A549 (cell line): ENCODE results near the gene ANKRD12. TPM values are rescaled to one million over a fixed set of nuclear protein-coding genes. Genes with fewer than 3 reads are reported as not detected.

ENCODE experiments used
- ATAC-seq, 2 experiments: fragments of 200-7000 bp in 1 of 2; fragments of >200 bp in 1 of 2; cut with Nextera tagmentation in 1 of 2; cut with Tn5 transposase in 1 of 2; 3 replicates each; pipeline versions ENCODE4 v1.8.0 to v1.9.1; 2018 to 2020; ENCODE audit warnings: mild to moderate bottlenecking in 1 of 2, moderate library complexity in 1 of 2
- CTCF ChIA-PET: fragments of 300-600 bp; sonication (Branson Sonifier 250); formaldehyde crosslinking; extraction: SDS; loops from one replicate; lab custom pipeline; 2021; ENCODE audit warnings: antibody characterized with exemption, inconsistent platforms; lab: Yijun Ruan, JAX
- POLR2A ChIA-PET: fragments of 350-600 bp; formaldehyde crosslinking; extraction: SDS; loops from one replicate; lab custom pipeline; 2021; ENCODE audit warnings: antibody characterized with exemption, inconsistent platforms; lab: Yijun Ruan, JAX
- DNase-seq, 2 experiments: peaks; one replicate each; pipeline versions ENCODE4 v3.0.0 to v3.0.0-alpha.2; 2011 to 2016; ENCODE audit warnings: low read depth in 1 of 2, low spot score in 1 of 2
- FAIRE-seq: peaks from 2 replicates; lab custom pipeline; 2011; peaks lifted over from hg19 to GRCh38; lab: Jason Lieb, UNC
- H3K27ac ChIP-seq, 2 experiments: fragments of >200 bp; sonication (Bioruptor Twin); formaldehyde crosslinking; 3 replicates each; pipeline ENCODE4 v1.5.1; 2016 to 2017
- H3K4me1 ChIP-seq: fragments of >200 bp; sonication (Bioruptor Twin); formaldehyde crosslinking; 3 replicates; pipeline ENCODE4 v1.6.1; 2016
- H3K4me2 ChIP-seq: fragments of >200 bp; sonication (Bioruptor Twin); formaldehyde crosslinking; 3 replicates; pipeline ENCODE4 v1.6.1; 2016
- H3K4me3 ChIP-seq: fragments of >200 bp; sonication (Bioruptor Twin); formaldehyde crosslinking; 3 replicates; pipeline ENCODE4 v1.5.1; 2016
- H3K9me3 ChIP-seq: fragments of >200 bp; sonication (Bioruptor Twin); formaldehyde crosslinking; 3 replicates; pipeline ENCODE4 v1.6.1; 2016
- ATOH8 ChIP-seq: fragments of 250-450 bp; sonication (Bioruptor Pico); IDR thresholded peaks from 2 replicates; pipeline ENCODE4 v1.5.0; 2020; ENCODE audit warnings: low read depth, mild to moderate bottlenecking, moderate library complexity
- BCL3 ChIP-seq: fragments of >200 bp; sonication (Bioruptor Twin); formaldehyde crosslinking; IDR thresholded peaks from 3 replicates; pipeline ENCODE4 v1.6.1; 2016
- BHLHE40 ChIP-seq: IDR thresholded peaks from 2 replicates; pipeline ENCODE4 v1.6.1; 2012; ENCODE audit warnings: low read depth, low read length, inconsistent platforms
- CBX8 ChIP-seq: fragments of 200-600 bp; sonication (generic); IDR thresholded peaks from 2 replicates; pipeline ENCODE4 v1.6.1; 2016
- CHD4 ChIP-seq: fragments of 200-600 bp; sonication (generic); IDR thresholded peaks from 2 replicates; pipeline ENCODE4 v1.6.1; 2016; ENCODE audit warnings: antibody characterized with exemption, mild to moderate bottlenecking, borderline replicate concordance
- E2F6 ChIP-seq: IDR thresholded peaks from 2 replicates; pipeline ENCODE4 v1.6.1; 2012; ENCODE audit warnings: low read depth, borderline replicate concordance
- ESRRA ChIP-seq: fragments of 150-350 bp; IDR thresholded peaks from 2 replicates; pipeline ENCODE4 v1.6.1; 2014; ENCODE audit warnings: mild to moderate bottlenecking, low read length, borderline replicate concordance
- FOSB ChIP-seq: fragments of 250-450 bp; sonication (Bioruptor Pico); IDR thresholded peaks from 2 replicates; pipeline ENCODE4 v1.5.0; 2020; ENCODE audit warnings: mild to moderate bottlenecking, moderate library complexity
- HDAC2 ChIP-seq: fragments of 200-600 bp; sonication (generic); IDR thresholded peaks from 2 replicates; pipeline ENCODE4 v1.6.1; 2016
- HES2 ChIP-seq: fragments of >200 bp; sonication (Bioruptor Twin); formaldehyde crosslinking; IDR thresholded peaks from 2 replicates; pipeline ENCODE4 v1.6.1; 2016
- HMGXB4 ChIP-seq: fragments of 250-450 bp; sonication (Bioruptor Pico); IDR thresholded peaks from 2 replicates; pipeline ENCODE4 v1.5.0; 2021; ENCODE audit warnings: mild to moderate bottlenecking, moderate library complexity, borderline replicate concordance
- HOXA7 ChIP-seq: fragments of 250-450 bp; sonication (Bioruptor Pico); IDR thresholded peaks from 2 replicates; pipeline ENCODE4 v1.5.0; 2020; ENCODE audit warnings: mild to moderate bottlenecking, moderate library complexity
- HOXB13 ChIP-seq: fragments of 250-450 bp; sonication (Bioruptor Pico); IDR thresholded peaks from 2 replicates; pipeline ENCODE4 v1.5.0; 2020; ENCODE audit warnings: low read depth, mild to moderate bottlenecking, moderate library complexity
- JUN ChIP-seq, 2 experiments: fragments of >200 bp; sonication (Bioruptor Twin); formaldehyde crosslinking; IDR thresholded peaks; 2 replicates in 1 of 2; 3 replicates in 1 of 2; pipeline ENCODE4 v1.6.1; 2016 to 2017
- JUNB ChIP-seq: fragments of >200 bp; sonication (Bioruptor Twin); formaldehyde crosslinking; IDR thresholded peaks from 2 replicates; pipeline ENCODE4 v1.6.1; 2016
- NFE2L2 ChIP-seq: fragments of 150-350 bp; conservative IDR thresholded peaks from 2 replicates; pipeline ENCODE4 v1.6.1; 2014; ENCODE audit warnings: low read length
- PBX3 ChIP-seq: IDR thresholded peaks from 2 replicates; pipeline ENCODE4 v1.6.1; 2012
- POLR2A ChIP-seq: IDR thresholded peaks from 2 replicates; pipeline ENCODE4 v1.6.1; 2012; ENCODE audit warnings: mild to moderate bottlenecking, low read length
- RAD21 ChIP-seq, 2 experiments: fragments of >200 bp in 1 of 2; sonication (Bioruptor Twin) in 1 of 2; formaldehyde crosslinking in 1 of 2; IDR thresholded peaks in 1 of 2; conservative IDR thresholded peaks in 1 of 2; 2 replicates in 1 of 2; 3 replicates in 1 of 2; pipeline ENCODE4 v1.6.1; 2012 to 2018; ENCODE audit warnings: inconsistent platforms in 1 of 2
- RNF2 ChIP-seq: fragments of 200-600 bp; sonication (generic); IDR thresholded peaks from 2 replicates; pipeline ENCODE4 v1.6.1; 2016; ENCODE audit warnings: low read depth, mild to moderate bottlenecking, antibody characterized with exemption, moderate library complexity, borderline replicate concordance
- SMC3 ChIP-seq: fragments of >200 bp; sonication (Bioruptor Twin); formaldehyde crosslinking; IDR thresholded peaks from 3 replicates; pipeline ENCODE4 v1.6.1; 2018; ENCODE audit warnings: inconsistent platforms
- SREBF2 ChIP-seq: fragments of 450-650 bp; IDR thresholded peaks from 2 replicates; pipeline ENCODE4 v1.6.1; 2014; ENCODE audit warnings: mild to moderate bottlenecking, moderate library complexity
- USF2 ChIP-seq: fragments of 450-650 bp; IDR thresholded peaks from 2 replicates; pipeline ENCODE4 v1.6.1; 2014; ENCODE audit warnings: antibody characterized with exemption
- ZC3H11A ChIP-seq: fragments of 450-650 bp; IDR thresholded peaks from 2 replicates; pipeline ENCODE4 v1.6.1; 2014; ENCODE audit warnings: antibody characterized with exemption, mild to moderate bottlenecking
- ZNF302 ChIP-seq: fragments of 250-450 bp; sonication (Bioruptor Pico); IDR thresholded peaks from 2 replicates; pipeline ENCODE4 v1.9.0; 2021; ENCODE audit warnings: inconsistent platforms, mild to moderate bottlenecking, moderate library complexity
- WGBS: methylation state at CpG from one replicate; pipeline ENCODE4 v1.1.6; 2017; ENCODE audit errors: missing lambda C conversion rate; 5-methylcytosine and 5-hydroxymethylcytosine counted together
- polyA plus RNA-seq, 4 experiments: library from polyadenylated mRNA; depleted of rRNA in 3 of 4; stranded (reverse); fragments of >200 nt; fragmentation: RNase III in 1 of 4; extraction: RNeasy Plus Mini Kit Qiagen cat#74134 plus additional on column Dnase treatment in 1 of 4; gene quantifications; 2 replicates in 3 of 4; 3 replicates in 1 of 4; pipeline ENCODE4 v1.2.3, GENCODE V29; 2011 to 2017

The ANKRD12 gene
- polyA plus RNA-seq, 2 of the 4 experiments (the other 2 are of a cell fraction) = 2.7 to 7.3 TPM

- WGBS = 88% methylated on average over 5 of the region's 5 CpGs
- ChIA-PET CTCF (no interaction called here), POLR2A (no interaction called here)
- DNase-seq (no peak), ATAC-seq (no peak), FAIRE-seq (no peak)
- Histone ChIP-seq H3K4me1 (no peaks in the 10 kb centered on the region), H3K4me2 (no peak overlapping the region), H3K4me3 (no peak overlapping the region), H3K9me3 (no peaks in the 10 kb centered on the region), H3K27ac (no peak overlapping the region)
- no peak for TF ChIP-seq ZC3H11A
- TF ChIP-seq ZNF302 (CRISPR knock-in tag) = no peak
- TF ChIP-seq CBX8 = no peak
- no peak for TF ChIP-seq HOXB13 (CRISPR knock-in tag)
- TF ChIP-seq JUN (IDR thresholded peaks at IDR 0.05) = no peak
- TF ChIP-seq SMC3 = no peak
- no peak for TF ChIP-seq ESRRA
- no peak for TF ChIP-seq RNF2
- no peak for TF ChIP-seq BHLHE40
- TF ChIP-seq PBX3 = no peak
- TF ChIP-seq POLR2A = no peak
- TF ChIP-seq E2F6 = no peak
- no peak for TF ChIP-seq SREBF2
- TF ChIP-seq NFE2L2 = no peak
- TF ChIP-seq HMGXB4 (CRISPR knock-in tag) = no peak
- no peak for TF ChIP-seq FOSB (CRISPR knock-in tag)
- no peak for TF ChIP-seq HDAC2
Observed at GRCh38 chr18:9221661-9222060, 85.1 kb downstream of the ANKRD12 start.

GRCh38 chr18:9223356-9223755, 86.8 kb downstream of the ANKRD12 start:
- POLR2A ChIA-PET = no interaction called here
- TF ChIP-seq HOXA7 (no peak), POLR2A (no peak), RAD21 (conservative IDR thresholded peaks at IDR 0.05 in 1 of 2, IDR thresholded peaks at IDR 0.05 in 1 of 2) (no peak), USF2 (no peak), BCL3 (no peak), JUNB (no peak), CBX8 (no peak), HES2 (no peak), ATOH8 (no peak), PBX3 (no peak), ZNF302 (CRISPR knock-in tag) (no peak), CHD4 (no peak), HOXB13 (CRISPR knock-in tag) (no peak)
- CTCF ChIA-PET = no interaction called here
- Histone ChIP-seq H3K4me3 (no peak overlapping the region), H3K4me2 (no peak overlapping the region), H3K27ac (no peak overlapping the region), H3K9me3 (no peaks in the 10 kb centered on the region), H3K4me1 (no peaks in the 10 kb centered on the region)
- ATAC-seq = no peak
- no peak for FAIRE-seq
- 95% methylated on average over 5 of the region's 5 CpGs for WGBS
- no peak for DNase-seq
